ENCODE results near the gene AKAP8L. TPM values are rescaled to one million over a fixed set of nuclear protein-coding genes. Genes with fewer than 3 reads are reported as not detected.

The AKAP8L gene
- total and polyA plus RNA-seq, 10 donors: 41.2 to 236 (median 136) TPM

DNA sequence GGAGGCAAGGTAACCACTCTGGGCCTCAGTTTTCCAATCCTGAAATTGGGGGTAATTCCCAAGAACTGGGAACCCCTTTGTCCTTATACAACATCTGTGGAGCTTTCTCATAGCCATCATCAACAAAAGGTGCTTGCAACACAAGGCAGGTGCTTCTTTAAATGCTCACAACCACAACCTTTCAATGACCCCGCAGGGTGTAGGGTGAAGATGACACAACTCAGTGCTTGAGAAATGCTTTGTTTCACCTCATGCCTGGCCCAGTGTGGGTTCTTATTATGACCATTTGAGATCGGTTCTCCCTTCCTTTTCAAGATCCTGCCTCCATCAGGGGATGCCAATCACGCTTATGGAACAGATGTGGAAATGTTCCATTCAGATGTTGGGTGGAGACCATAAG lies 22.5 kb upstream of the AKAP8L start:
- Histone ChIP-seq H3K4me3 (no peak overlapping the region), H3K4me1 (peaks cover 0 to 2% (median 0%) of the 10 kb centered on the region in 6 donors), H3K27me3 (replicated peaks in 1 of 7) (no peaks in the 10 kb centered on the region), H3K9me3 (no peaks in the 10 kb centered on the region), H3K27ac (peak overlapping the region in 1 of 8 donors; percentile 30), H3K36me3 (peaks cover 0 to 50% (median 4%) of the 10 kb centered on the region in 6 donors)
- WGBS, 5 donors: 49 to 89% (median 68%) methylated on average over 3 of the region's 3 CpGs
- TF ChIP-seq POLR2AphosphoS5 (IDR thresholded peaks at IDR 0.05): no peak
- TF ChIP-seq, protein P1, sequence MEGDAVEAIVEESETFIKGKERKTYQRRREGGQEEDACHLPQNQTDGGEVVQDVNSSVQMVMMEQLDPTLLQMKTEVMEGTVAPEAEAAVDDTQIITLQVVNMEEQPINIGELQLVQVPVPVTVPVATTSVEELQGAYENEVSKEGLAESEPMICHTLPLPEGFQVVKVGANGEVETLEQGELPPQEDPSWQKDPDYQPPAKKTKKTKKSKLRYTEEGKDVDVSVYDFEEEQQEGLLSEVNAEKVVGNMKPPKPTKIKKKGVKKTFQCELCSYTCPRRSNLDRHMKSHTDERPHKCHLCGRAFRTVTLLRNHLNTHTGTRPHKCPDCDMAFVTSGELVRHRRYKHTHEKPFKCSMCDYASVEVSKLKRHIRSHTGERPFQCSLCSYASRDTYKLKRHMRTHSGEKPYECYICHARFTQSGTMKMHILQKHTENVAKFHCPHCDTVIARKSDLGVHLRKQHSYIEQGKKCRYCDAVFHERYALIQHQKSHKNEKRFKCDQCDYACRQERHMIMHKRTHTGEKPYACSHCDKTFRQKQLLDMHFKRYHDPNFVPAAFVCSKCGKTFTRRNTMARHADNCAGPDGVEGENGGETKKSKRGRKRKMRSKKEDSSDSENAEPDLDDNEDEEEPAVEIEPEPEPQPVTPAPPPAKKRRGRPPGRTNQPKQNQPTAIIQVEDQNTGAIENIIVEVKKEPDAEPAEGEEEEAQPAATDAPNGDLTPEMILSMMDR (IDR thresholded peaks at IDR 0.05 in 8 of 11, conservative IDR thresholded peaks at IDR 0.05 in 3 of 11): no peak
- no peak for TF ChIP-seq POLR2A (IDR thresholded peaks at IDR 0.05)
- no peak for DNase-seq
- intact Hi-C loops (cut with DNase I; ENCODE audit: low total_unique reads): no loop called here

DNA sequence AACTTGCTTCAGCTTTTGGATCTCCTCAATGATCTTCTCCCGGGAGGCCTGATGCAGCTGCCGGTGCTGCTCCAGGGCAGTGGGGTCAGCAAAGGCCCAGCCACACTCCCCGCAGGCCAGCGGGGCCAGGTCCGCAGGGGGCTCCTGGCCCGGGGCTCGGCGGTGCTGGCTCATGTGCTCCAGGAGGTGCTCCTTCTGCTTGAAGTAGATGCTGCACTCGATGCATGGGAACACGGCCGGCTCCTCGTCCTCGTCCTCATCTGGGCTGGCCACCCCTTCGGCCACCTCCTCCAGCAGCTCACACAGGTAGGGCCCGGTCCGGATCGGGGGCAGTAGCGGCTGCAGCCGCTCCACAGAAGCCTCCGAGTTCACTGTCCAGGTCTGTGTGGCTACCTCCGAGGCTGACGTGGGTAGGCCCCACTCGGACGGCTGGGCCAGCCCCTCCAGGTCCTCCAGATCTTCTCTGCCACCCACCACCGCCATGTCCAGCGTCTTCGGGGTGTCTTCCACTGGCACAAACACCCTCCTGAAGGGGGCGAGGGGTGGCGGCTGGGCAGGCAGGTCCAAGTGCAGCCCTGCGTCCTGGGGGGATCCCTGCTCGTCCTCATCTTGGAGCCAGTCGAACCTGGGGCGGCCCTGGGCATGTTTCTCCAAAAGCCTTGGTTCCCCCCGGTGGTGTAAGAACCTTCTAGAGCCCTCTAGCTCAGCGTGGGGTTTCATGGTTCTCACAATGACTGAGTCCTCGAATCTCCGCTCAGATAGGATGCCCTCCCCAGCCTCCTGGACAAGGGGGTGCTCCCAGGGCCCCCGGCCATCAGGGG lies 21.2 kb upstream of the AKAP8L start:
- Histone ChIP-seq H3K9me3 (no peaks in the 10 kb centered on the region), H3K4me1 (no peaks in the 10 kb centered on the region), H3K27me3 (replicated peaks in 1 of 7) (no peaks in the 10 kb centered on the region), H3K4me3 (no peak overlapping the region), H3K27ac (no peak overlapping the region), H3K36me3 (peaks cover 0 to 38% (median 0%) of the 10 kb centered on the region in 6 donors)
- intact Hi-C loops (cut with DNase I; ENCODE audit: low total_unique reads): no loop called here
- DNase-seq: no peak
- TF ChIP-seq, protein P1 (IDR thresholded peaks at IDR 0.05 in 8 of 11, conservative IDR thresholded peaks at IDR 0.05 in 3 of 11): no peak
- TF ChIP-seq POLR2AphosphoS5 (IDR thresholded peaks at IDR 0.05) (no peak), POLR2A (IDR thresholded peaks at IDR 0.05) (no peak)
- WGBS, 5 donors: 89 to 95% (median 93%) methylated on average over 19 to 38 of the region's 38 CpGs

DNA sequence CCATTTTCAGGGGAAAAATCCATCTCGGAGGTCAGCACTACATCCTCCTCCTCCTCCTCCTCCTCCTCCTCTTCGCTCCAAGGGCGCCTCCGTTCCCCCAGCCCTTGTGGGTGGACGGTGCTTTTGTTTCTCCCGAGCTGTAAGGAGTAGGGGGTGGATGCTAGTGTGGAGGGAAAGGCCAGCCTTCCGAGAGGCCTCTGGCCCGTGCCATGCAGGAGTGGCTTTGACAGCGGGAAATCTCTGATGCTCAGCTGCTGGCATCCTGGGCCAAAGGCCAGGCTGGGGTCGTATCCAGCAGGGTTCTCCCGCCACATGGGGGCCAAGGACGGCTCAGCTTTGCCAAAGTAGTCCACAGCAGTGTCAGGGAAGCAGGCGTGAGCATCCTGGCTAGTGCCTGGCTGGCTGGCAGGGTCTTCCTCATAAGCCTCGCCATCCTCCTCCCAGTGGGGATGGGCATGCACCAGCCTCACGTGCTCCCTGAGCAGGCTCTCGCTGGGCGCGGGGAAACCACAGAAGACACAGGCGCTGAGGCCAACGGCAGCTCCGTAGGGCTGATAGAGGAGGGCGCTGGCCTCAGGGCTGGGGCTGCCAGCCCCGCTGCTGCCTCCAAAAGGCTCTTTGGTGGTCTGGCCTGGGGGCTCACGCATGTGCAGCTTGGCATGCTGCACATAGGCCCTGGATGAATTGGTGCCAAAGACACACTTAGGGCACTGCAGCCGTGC lies 20.5 kb upstream of the AKAP8L start:
- 68 to 79% (median 75%) methylated on average over 16 to 25 of the region's 25 CpGs for WGBS, 5 donors
- TF ChIP-seq, protein P1 (IDR thresholded peaks at IDR 0.05 in 8 of 11, conservative IDR thresholded peaks at IDR 0.05 in 3 of 11): no peak
- no peak for TF ChIP-seq POLR2A (IDR thresholded peaks at IDR 0.05)
- TF ChIP-seq POLR2AphosphoS5 (IDR thresholded peaks at IDR 0.05): no peak
- H3K27me3 ChIP-seq (replicated peaks in 1 of 7): no peaks in the 10 kb centered on the region
- no peak overlapping the region for H3K4me3 ChIP-seq
- no peak overlapping the region for H3K27ac ChIP-seq
- H3K9me3 ChIP-seq: no peaks in the 10 kb centered on the region
- peaks cover 0 to 30% (median 0%) of the 10 kb centered on the region in 6 donors for H3K36me3 ChIP-seq
- DNase-seq: no peak
- intact Hi-C loops (cut with DNase I; ENCODE audit: low total_unique reads): no loop called here
- H3K4me1 ChIP-seq: no peaks in the 10 kb centered on the region

DNA sequence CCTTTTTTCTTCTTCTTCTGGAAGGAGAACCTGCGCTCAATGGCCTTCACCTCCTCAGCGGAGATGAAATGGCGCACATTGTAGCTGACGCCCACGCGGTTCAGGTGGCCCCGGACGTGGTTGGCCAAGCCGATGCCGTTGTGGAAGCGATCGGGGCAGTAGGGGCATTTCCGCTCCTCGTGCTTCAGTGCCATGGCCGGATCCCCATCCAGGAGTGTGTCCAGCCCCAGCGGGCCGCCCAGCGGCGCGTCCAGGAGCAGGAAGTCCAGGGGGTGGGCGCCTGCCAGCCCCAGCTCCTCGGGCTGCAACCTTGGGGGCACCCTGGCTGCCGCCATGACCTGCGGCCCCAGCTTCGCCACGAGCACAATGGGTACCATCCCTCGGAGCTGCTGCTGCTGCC lies 19.8 kb upstream of the AKAP8L start:
- Histone ChIP-seq H3K27me3 (replicated peaks in 1 of 7) (no peaks in the 10 kb centered on the region), H3K4me1 (peaks cover 2 to 3% (median 2%) of the 10 kb centered on the region in 6 donors), H3K36me3 (peaks cover 0 to 30% (median 0%) of the 10 kb centered on the region in 6 donors), H3K4me3 (no peak overlapping the region), H3K27ac (no peak overlapping the region), H3K9me3 (no peaks in the 10 kb centered on the region)
- no peak for DNase-seq
- 94 to 97% (median 95%) methylated on average over 8 to 27 of the region's 27 CpGs for WGBS, 5 donors
- no peak for TF ChIP-seq POLR2A (IDR thresholded peaks at IDR 0.05)
- TF ChIP-seq, protein P1 (IDR thresholded peaks at IDR 0.05 in 8 of 11, conservative IDR thresholded peaks at IDR 0.05 in 3 of 11): no peak
- no peak for TF ChIP-seq POLR2AphosphoS5 (IDR thresholded peaks at IDR 0.05)
- intact Hi-C loops (cut with DNase I; ENCODE audit: low total_unique reads): no loop called here

Measured in spleen (tissue), 11 donors.